Panc1 (cell line): ENCODE results near the gene KIF24.
"Not testable (repeated sequence)": the region's sequence is repeated elsewhere in the genome, so short reads cannot be mapped to it uniquely, and the experiment has no call there.

Experiments used
- CTCF ChIP-seq: fragments of 450-650 bp; IDR thresholded peaks from 2 replicates; pipeline ENCODE4 v1.5.1; 2017; ENCODE audit warnings: mild to moderate bottlenecking
- POLR2AphosphoS5 ChIP-seq: IDR thresholded peaks from 2 replicates; pipeline ENCODE4 v1.6.1; 2012; ENCODE audit warnings: mild to moderate bottlenecking, low read depth, low read length, moderate library complexity
- SIN3A ChIP-seq: IDR thresholded peaks from 2 replicates; pipeline ENCODE4 v1.6.1; 2012; ENCODE audit warnings: low read depth, mild to moderate bottlenecking, low read length, moderate library complexity, borderline replicate concordance; ENCODE audit not compliant: insufficient read depth
- TCF7L2 ChIP-seq: IDR thresholded peaks from 2 replicates; pipeline ENCODE4 v1.6.1; 2011; ENCODE audit warnings: mild to moderate bottlenecking, low read depth, low read length, inconsistent platforms
- TF ChIP-seq, protein P1 (sequence below), 2 experiments: IDR thresholded peaks; 2 replicates each; pipeline ENCODE4 v1.6.1; 2011 to 2012; ENCODE audit warnings: low read depth in 2 of 2, control low read depth in 1 of 2, low read length in 1 of 2, mild to moderate bottlenecking in 1 of 2, moderate library complexity in 1 of 2; ENCODE audit not compliant: insufficient read depth in 1 of 2

- not testable (repeated sequence) for TF ChIP-seq CTCF, POLR2AphosphoS5, SIN3A, TCF7L2
- TF ChIP-seq, protein P1, sequence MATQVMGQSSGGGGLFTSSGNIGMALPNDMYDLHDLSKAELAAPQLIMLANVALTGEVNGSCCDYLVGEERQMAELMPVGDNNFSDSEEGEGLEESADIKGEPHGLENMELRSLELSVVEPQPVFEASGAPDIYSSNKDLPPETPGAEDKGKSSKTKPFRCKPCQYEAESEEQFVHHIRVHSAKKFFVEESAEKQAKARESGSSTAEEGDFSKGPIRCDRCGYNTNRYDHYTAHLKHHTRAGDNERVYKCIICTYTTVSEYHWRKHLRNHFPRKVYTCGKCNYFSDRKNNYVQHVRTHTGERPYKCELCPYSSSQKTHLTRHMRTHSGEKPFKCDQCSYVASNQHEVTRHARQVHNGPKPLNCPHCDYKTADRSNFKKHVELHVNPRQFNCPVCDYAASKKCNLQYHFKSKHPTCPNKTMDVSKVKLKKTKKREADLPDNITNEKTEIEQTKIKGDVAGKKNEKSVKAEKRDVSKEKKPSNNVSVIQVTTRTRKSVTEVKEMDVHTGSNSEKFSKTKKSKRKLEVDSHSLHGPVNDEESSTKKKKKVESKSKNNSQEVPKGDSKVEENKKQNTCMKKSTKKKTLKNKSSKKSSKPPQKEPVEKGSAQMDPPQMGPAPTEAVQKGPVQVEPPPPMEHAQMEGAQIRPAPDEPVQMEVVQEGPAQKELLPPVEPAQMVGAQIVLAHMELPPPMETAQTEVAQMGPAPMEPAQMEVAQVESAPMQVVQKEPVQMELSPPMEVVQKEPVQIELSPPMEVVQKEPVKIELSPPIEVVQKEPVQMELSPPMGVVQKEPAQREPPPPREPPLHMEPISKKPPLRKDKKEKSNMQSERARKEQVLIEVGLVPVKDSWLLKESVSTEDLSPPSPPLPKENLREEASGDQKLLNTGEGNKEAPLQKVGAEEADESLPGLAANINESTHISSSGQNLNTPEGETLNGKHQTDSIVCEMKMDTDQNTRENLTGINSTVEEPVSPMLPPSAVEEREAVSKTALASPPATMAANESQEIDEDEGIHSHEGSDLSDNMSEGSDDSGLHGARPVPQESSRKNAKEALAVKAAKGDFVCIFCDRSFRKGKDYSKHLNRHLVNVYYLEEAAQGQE (IDR thresholded peaks at IDR 0.05; ENCODE audit: insufficient read depth in 1 of 2, low read depth in 2 of 2, low read length in 1 of 2), result not testable (repeated sequence)
Observed at GRCh38 chr9:34368796-34369195, 39.7 kb upstream of the KIF24 start.
